Measurements from ENCODE around the gene PRKCE.

PRKCE gene

DNA sequence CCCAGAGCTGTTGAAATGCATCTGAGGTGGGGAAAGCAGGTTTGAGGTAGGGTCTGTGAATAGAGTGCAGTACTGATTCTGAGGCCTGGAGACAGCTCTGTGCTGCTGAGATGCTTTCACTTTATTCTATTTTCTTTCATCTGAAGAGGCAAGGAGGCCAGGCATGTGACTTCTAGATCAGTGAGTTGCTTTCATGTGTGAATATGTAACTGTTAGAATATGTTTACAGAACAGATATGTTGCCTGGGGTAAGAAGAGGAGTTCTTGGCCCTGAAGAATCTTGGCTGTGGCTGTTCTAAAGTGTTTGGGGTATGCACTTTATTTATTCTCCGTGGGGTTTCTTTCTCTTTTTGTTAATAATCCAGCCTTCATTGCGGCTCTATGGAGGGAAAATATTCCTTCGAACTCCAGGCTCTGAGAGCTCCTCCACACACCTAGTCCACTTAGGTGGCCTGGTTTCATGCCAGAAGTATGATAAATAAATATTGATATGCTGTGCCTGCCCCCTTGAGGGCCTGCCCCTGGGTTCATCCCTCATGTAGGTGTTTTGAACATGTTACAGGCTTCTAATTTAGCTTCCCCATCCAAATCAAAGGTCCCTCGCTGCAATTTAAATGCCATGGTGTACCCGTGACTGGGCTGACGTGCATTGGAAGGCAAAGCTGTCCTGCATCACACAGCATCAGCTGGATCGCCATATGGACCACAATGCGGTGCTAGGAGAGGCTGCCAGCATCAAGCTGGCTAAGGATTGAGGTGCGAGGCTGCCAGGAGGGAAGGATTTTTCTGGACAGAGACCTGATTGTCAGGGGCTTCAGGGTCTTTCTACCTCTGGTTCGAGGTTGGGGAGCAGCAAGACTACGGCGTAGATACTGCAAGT is 102.9 kb downstream of the PRKCE start:
- no peak for DNase-seq (ENCODE audit: low read depth, low spot score)

DNA sequence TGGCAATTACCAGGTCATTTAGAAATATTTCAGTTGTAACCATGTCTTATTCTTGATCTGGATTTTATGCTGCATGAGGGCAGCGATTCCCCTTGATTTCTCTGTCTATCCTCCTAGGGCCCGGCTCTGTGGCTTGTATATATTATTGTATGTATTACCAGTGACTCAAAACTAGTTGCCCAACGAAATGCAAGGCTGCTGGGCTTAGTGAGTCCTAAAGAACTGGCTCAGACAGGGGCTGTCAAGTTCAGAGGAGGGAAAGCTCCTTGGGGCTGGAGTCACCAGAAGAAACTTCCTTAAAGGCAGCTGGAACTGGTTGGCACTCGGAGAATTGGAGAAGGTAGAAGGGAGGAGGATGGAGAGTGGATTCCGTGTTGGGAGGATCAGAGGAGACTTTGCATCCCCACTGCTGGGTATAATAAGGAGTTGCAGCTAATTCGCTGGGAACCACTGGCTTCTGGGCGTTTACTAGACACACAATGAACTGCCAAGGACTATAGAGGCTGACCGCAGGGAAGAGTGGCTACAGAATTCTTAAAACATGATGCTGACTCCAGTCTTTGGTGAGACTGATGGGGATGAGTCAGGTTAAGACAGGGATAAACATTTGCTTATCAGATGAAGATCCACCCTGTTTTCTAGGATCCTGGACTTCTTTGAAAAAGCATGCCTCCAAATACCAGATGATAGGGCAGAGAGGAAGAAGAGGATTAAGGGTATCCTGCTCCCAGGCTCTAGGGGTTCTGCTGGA is 104.3 kb downstream of the PRKCE start:
- DNase-seq (ENCODE audit: low read depth, low spot score), result peak; percentile 61

DNA sequence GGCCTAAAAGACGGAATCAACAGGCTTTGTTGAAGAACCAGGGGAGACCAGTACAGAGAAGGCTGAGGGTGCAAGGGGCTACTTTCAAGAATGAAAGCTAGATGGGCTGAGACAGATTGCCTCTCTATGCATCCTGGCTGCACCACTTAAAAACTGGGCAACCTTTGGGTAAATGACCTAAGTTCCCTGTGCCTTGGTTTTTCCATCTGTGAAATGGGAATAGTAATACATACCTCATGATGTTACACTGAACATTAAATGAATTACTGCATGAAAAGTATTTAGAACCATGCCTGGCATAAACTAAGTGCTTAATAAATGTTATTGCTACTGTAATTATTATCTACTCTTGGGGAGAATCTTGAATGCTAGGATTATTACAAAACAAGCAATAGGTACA is 106.5 kb downstream of the PRKCE start:
- DNase-seq (ENCODE audit: low read depth, low spot score), result no peak

DNA sequence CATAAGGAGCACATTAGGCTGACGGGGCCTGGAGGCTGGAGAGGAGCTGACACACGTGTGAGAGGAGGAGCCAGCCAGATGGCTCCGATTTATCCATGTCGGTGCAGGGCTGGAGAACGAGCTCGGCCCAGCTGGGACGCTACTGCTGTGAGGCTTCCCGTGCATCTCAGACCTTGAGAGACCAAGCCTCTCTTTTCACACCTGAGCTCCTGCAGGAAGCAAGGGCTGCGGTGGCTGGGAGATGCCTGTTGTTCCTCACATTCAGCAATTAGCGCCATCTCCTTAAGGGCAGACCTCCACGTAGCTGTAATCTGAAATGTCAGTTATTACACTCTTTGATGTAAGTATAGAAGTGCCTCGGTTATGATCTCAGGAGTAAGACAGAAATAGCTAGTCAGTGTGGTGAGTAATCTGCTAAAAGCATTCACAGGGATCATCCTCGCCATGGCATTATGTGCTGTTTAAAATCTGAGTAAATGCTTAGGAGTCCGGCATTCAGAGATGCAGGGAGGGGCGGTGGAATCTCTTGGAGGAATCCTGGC is 107.9 kb downstream of the PRKCE start:
- peak; percentile 36 for DNase-seq (ENCODE audit: low read depth, low spot score)

DNA sequence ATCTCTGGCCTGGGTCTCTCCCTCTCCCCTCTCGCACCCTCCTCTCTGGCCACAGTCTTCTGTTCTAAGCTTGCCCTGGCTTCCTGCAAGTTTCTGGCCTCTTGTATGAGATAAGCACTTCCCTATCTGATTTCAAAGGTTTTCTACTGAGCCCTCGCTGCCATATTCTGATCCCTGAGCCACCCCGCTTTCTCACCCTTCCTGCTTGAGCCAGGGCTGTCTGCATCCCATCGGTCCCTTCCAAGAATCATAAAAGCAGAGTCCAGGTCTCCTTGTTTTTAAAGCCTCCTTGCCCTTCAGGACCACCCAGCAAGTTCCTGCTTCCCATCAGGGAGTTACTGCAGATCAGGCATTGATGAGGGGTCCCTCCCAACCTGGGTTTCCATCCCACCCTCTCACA is 110.2 kb downstream of the PRKCE start:
- peak; percentile 73 for DNase-seq (ENCODE audit: low read depth, low spot score)

DNA sequence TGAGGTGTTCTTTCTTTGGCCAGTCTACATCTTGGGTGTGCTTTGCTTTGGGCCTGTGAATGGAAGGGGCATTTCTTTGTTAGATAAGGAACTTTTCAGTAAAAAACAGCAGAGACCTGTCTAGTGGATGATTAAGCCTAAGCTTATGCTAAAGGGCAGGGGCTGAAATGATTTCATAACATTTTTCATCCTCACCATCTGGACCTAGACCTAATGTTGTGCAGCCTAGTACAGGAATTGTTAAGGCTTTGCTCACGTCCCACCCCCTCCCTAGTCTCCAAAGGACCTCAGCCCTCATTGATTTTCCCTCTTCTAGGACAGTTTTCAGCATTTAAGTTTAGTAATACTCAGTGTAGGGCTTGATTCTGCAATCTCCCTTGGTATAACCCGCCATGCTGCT is 111.8 kb downstream of the PRKCE start:
- DNase-seq (ENCODE audit: low read depth, low spot score), result no peak

DNA sequence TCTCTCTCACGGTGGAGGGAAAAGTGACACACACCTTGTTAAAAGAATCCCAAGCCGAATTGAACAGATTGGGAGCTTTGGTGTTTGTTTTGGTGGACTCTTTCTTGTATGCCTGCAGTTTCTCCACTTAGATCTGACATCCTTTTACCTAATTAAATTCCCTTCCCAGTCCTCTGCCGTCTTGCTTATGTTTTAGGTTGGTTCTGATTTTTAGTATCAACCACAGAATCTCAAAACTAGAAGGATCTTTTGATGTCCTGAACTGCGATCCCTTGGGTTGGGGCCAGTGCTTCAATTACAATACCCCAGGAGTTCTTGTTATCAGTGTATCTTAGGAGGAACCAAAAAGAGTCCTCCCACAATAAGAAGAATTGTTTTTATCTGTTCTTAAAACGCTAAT is 112.3 kb downstream of the PRKCE start:
- DNase-seq (ENCODE audit: low read depth, low spot score), result no peak

DNA sequence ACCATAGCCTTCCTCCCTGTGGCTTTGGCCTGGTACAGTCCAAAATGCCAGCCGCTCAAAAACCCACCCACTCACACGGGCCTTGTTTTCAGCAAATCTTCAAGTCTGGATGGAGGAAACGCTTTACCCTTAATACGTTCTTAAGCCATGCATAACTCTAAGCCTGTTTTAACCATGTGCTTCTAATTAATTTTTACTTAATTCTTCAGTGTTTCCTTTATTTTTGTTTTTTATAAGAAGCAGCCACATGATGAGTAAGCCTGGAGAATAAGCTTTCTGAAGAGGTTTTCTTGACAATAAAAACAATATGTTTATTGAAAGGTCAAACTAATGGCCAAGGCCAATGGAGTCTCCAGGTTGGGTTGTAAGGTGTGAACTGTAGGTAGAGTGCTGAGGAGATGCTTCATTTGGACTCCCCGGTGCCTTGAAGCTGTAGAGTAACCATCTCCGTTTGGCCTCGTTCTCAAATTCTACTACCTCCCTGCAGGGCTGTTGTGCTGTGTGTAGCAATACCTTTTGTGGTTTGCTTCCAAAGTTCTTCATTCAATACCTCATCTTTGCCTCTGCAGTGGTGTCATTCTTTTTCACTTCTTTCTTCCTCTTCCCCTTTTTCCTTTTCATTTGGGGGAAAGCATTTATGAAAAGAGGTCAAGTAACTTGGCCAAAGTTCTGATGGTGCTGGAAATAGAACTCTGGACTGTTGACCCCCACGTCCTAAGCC is 113.7 kb downstream of the PRKCE start:
- DNase-seq (ENCODE audit: low read depth, low spot score), result no peak

DNA sequence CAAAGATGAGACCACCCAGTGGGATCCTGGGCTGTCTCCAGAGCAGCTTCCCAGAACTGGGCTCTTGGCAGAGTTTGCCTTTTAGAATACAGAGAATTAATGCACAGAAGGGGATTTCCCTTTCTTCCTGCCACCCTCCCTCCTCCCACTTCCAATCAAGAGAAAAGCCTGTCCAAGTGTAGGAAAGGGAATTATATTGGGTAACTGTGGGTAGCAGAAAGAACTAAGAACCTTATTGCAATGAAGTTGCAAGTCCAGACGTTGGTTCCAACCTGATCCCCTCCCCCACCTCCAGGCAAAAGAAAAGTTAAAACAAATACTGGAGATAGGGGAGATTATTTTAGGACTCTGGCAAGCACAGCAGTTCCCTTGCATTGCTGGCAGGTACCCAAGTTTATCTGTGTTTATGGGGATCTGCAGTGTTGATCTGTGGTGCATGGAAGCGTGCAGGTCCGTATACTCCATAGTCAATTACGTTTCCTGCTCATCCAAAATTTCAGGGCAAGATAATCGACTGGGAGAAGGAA is 114.3 kb downstream of the PRKCE start:
- DNase-seq (ENCODE audit: low read depth, low spot score), result no peak

DNA sequence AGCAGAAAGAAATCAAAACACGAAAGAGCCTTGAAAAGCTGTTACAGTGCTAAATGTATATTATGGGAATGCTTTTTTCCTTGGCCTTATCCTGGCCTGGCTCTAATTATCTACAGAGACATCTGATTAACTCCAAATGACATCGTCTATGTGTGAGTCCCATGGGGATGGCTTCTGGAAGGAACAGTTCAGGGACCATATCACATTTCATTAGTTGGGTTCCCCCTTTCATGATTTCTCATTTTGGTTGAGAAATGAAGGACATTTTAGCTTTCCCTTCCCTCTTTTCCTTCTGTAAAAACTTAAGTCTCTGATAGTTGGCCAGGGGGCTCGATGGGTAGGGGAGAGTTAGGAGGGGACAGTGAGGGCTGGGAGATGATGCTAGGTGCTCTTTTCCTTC is 116.7 kb downstream of the PRKCE start:
- no peak for DNase-seq (ENCODE audit: low read depth, low spot score)

DNA sequence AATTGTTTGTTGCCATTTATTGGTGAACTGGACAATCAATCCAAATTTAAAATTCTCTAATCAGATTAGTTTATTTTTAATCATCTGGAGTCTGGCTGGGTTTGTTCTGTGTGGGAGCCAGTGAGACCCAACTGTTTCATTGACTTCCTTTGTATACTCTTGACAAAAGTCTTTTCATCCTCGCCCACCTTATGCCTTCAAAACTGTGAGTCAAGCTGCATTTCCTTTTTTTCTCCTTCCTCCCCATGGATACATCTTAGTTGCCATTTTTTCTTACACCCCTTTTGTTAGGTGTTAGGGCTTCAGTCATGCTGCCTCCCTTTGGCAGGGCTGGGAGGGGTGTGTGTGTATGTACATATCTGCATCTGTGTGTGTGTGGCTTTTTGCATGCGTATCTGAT is 117.6 kb downstream of the PRKCE start:
- DNase-seq (ENCODE audit: low read depth, low spot score), result no peak

DNA sequence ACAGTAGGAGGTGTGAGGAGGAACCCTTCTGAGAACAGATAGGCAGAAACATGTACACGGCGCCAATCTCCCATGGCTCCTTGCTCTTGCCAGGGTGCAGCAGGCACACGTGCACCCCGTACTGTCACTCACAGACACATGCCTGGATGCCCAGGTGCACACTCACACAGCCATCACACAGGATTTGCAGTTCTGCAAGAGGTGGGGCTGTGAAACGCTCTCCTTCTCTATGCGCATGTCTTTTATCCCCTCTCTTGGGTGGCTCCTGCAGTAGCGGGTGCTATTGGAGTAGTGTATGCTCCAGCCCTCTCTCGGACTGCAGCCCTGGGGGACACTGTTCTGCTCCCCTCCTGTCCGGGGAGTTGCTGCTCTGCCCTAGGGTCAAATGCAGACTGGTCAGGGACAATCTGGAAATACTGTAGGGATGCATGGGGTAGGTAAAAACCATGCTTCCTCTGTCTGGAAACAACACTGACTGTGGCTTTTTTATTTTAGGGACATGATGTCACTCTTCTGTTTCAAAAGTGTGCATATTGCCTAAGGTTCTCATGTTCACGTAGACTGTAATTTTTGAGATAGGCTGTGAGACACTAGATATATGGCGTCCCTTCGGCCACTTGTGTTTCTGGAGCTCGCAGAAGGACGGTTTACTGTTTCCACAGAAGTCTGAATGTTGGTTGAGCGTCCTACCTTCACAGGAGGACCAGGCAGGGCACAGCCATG is 118.5 kb downstream of the PRKCE start:
- no peak for DNase-seq (ENCODE audit: low read depth, low spot score)

DNA sequence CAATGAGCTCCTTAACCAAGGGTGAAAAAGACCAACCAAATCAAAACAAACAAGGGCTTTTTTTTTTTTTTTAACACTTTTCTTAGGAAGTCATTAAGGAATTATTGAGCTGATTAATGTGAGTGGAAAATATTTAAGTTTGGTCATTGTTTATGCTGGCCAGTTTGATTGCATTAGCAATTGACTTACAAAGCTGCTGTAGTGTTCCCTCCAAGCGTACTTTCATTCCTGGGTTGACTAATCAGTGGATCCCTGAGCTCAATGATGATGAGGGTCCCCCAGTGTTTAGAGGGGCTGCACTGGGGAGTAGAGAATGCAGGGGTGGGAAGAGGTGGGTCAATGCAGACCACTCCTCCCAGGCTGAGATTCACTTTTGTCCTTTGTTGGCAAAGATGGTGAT is 119.3 kb downstream of the PRKCE start:
- no peak for DNase-seq (ENCODE audit: low read depth, low spot score)

DNA sequence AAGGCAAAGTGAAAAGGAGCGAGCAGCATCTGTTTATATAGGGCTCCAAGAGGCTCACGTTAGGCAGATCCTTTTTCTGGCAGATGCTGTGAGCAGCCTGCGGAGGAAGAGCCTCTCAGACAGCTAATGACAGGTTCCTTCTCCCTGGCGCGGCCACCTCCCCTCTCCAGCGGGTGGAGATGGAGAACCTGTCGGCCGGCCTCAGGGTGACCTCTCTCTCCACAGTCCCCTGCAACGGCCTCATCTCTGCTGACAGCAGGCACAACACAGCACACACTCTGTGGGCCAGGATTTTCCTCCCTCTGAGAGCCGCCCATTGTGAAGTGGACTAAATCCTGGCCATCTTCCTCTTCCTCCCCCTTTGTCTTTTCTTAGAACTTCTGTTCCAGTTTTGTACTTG is 119.8 kb downstream of the PRKCE start:
- DNase-seq (ENCODE audit: low read depth, low spot score), result peak; percentile 46

DNA sequence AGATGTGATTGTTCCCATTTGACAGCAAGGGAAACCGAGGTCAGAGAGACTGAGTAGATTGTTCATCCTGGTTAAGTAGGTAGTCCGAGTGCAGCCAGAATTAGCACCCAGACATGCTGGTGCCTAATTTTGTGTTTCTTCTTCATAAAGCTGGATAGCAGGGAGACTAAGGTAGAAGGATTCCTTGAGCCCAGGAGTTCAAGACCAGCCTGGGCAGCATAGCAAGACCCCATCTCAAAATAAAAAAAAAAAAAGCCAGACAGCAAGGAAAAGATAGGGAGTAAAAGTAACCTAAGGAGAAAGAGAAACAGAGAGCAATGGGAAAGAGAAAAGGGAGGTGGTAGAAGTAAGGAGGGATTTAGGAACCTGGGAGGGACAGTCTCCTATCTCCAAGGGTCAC is 120.6 kb downstream of the PRKCE start:
- no peak for DNase-seq (ENCODE audit: low read depth, low spot score)

DNA sequence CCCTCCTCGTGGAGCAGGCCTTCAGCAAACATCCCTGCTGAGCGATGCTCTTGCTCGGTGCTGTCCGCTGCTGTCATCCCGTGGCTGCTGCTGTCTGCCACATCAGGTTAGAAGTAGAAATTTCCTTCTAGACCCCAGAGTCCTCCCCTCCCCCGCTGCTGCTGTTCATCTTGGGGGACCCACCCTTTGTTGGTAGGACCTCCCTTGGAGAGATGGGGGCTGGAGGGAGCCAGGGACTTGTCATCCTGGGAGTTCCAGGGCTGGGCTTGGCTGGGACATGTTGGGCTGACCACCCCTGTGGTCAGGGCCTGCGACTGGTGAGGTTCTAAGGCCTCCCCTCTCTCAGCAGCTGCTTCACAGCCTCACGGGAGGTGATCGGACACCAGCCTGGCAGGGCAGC is 122.4 kb downstream of the PRKCE start:
- no peak for DNase-seq (ENCODE audit: low read depth, low spot score)

DNA sequence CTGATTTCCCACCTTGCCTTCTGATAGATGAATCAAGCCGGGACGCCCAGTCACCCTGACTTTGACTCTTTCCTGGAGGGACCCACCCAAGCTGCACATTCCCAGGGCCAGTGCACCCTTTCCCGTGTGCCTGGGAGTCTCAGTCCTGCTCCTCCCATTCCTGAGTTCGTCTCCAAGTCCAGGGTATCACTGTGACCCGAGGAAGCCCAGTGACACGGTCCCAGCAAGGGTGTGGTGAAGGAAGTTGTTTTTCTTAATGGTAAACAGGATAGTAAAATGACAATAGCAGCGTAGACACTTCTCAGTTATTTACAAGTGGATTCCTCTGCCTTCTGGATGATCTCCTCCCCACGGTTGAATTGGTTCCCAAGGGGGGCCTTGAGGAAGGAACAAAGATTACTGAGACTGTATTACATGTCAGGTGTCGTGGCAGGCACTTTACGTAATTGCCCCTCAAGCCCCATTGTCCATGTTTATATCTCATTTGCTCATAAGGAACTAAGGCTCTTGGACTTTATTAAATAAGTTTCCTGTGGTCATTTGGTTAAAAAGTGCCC is 123.3 kb downstream of the PRKCE start:
- no peak for DNase-seq (ENCODE audit: low read depth, low spot score)

DNA sequence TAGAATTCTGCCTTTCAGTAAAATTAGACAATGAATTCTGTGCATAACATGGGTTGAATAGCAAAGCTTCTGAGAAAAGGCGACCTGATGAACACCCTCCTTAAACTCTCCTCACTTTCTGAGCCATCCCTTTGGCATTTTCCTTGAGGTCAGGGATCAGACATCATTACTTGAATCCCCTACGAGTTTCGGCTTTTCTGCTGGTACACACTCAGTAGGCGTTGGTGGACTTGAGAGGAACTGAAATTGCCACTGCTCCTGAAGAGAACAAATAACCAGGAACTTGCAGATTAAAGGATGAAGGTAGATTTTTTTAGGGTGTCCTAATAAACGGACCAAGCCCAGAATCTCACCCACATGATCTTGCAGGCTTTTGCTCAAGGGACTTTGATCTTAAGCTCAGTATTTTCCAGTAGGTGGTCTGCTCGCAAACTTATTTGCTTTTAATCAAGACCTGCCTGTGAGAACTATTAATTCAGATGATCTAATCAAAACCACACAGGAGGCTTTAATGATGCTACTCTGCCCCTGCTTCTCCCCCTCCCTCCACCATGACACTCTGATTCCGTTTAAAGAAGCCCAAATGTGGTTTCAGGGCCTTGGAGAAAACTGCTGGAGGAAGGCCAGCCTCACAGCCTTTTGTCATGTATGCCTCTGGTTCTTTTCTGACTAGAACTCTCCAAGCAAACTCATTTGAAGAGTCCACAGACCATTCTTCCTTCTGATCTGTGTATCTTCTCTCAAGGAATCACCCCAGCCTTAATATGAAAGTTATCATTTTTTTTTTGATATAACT is 124.9 kb downstream of the PRKCE start:
- no peak for DNase-seq (ENCODE audit: low read depth, low spot score)

DNA sequence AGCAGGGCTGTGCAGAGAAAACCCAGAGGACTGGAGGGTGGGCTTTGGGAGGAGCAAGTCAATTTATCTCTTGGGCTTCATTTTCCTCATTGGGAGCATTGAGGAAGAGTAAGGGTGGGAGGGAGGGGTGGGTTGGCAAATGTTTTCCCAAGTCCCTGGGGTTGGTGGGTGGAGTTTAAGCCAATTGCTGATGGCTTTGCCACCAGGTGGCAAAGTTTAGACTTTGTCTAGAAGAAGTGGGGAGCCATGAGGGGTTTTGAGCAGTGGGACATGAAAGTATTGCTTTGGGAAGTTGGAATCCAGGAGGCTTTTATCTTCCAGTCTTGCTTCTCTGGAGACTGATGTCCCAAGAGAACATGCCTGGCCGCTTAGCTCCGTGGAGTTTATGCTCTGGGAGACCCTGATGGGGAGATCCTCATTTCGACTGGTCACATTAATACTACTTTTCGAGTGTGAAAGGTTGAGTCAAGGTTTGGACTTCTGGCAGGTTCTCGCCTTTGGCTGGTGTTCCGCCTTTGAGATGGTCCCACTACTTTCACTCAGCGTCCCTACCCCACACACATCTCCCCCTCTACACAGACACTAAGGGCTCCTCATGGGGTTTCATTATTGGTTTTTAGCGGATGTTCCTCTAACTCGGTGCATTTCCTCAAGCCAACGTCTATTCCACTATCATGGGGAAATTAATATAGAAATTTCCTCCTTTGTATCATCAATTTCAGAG is 126.7 kb downstream of the PRKCE start:
- no peak for DNase-seq (ENCODE audit: low read depth, low spot score)
